GM19099 (cell line): ENCODE measurements around the gene SORBS1.

ENCODE experiments used
- POLR2A ChIP-seq: IDR thresholded peaks from 3 replicates; pipeline ENCODE4 v1.6.1; 2011; ENCODE audit warnings: low read depth; ENCODE audit not compliant: insufficient read length; ENCODE audit errors: extremely low read depth

The SORBS1 gene

GRCh38 chr10:95353123-95353522 is 208.0 kb downstream of the SORBS1 start:
- TF ChIP-seq POLR2A: no peak

DNA sequence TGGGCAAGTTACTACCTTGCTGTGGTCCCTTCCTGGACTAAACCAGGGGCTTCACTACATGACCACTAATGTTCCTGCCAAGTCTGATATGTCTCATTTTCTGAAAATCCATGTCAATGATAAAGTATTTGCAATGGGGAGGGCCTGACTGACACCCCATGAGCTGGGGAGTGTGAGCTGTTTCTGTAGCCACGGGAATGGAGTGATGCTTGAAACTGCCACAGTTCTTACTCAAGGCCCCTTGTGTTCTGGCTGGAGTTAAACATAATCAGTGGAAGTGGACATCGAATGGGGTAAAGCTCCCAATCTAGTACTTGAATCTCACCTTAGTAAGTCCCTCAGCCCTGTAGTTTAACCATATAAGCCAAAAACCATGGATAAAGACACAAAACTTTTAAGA is 208.5 kb downstream of the SORBS1 start:
- TF ChIP-seq POLR2A: no peak

DNA sequence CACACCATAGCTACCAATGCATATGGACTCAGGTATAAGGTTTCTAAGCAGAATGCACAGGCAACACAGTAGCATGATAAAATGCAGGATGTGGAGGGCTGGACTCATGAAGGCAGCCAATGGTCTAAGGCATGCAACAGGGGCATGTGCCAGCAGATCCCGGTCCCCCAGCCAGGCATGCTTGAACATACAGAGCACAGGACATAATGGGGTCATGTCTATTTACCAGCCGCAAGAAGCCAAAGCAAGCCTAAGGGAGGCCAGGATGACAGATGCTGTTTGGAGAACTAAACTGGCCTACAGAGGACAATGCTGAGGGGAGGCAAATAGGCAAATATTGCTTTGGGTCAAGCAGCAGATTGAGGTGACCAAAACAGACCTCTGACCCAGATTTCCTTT is 210.3 kb downstream of the SORBS1 start:
- no peak for TF ChIP-seq POLR2A

- no peak for TF ChIP-seq POLR2A
These were observed 210.8 kb downstream of the SORBS1 start for GRCh38 chr10:95350219-95350829.

DNA sequence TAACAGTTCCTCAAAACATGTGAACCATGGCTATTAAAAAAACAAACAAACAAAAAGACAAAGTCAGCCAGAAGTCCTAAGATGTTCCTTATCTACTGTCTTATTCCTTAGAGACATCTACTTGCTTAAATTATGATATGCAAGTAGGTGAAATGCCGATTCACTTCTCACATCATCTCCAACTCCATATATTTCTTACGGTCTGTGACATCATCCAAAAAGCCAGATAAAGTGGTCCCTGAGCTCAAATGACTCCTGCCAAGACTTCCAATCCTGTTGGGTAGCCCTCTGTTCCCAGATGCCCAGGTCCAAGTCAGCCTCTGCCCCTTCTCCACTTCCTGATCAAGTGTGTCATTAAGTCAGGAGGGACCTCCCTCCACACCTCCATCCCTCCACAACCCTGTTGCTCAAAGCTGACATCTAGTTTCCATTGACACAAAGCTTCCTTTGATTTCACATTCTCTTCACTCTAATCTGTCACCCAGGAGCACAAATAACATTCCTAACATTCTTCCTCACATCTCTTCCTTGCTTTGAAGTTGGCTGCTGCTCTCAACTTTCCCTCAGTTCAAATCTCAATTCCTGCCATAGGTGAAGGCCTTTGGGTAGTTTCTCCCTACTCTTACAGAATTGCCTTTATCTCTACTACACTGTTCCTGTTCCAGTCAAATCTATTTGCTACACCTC is 214.3 kb downstream of the SORBS1 start:
- TF ChIP-seq POLR2A: no peak

DNA sequence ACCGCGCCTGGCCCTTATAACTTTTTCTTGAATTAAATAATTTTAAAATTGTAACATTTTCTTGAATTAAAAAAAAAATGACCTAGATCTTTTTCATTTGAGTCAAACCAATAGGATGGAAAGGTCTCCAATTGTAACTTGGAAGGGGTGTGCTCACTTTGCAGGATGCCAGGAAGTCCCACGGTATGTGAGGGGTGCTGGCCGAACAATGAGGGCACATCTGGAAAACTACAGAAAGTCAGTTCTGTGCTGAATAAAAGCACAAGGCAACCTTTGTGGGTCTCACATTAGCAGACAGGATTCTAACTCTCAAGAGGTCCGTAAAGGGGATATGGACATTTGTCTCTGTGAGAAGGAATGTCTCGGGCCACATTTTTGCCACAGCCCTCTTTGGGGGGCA is 217.6 kb downstream of the SORBS1 start:
- no peak for TF ChIP-seq POLR2A

DNA sequence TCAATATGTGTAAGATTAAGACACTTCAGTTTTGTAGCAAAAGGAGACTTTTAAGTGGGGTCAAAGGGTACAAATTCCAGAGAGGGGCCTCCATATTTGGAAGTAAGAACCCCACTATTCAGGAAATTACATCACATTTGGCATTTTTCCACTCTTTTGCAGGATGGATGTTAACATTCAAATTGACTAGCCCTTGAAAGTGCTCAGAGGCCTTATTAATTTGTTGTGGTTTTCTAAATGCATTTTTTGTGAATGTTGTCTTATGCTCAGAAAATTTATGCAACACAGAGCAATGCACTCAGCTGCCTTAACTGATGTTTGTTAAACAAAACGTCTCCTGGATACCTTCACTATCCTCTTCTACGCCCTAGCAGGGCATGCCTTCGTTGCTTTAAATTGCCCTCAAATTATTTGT is 219.4 kb downstream of the SORBS1 start:
- TF ChIP-seq POLR2A: no peak

DNA sequence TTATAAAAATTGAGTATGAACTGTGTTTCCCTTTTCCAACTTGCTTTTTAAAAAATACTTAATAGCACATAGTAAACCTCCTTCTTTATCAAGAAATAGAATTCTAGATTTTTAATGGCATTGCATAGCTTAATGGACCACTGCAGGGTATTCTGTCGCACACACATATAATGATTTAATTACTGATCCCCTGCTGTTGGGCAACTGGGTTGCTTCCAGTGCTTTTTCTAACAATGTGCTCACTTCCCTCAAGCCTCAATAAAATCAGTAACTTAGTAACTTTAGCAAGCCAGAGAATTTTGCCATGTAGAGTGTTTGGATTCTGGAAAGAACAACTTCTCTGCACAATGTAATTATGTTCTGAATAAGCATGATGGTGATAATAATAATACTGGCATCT is 221.3 kb downstream of the SORBS1 start:
- no peak for TF ChIP-seq POLR2A

- no peak for TF ChIP-seq POLR2A
These were observed 223.6 kb downstream of the SORBS1 start for GRCh38 chr10:95337423-95338160.

DNA sequence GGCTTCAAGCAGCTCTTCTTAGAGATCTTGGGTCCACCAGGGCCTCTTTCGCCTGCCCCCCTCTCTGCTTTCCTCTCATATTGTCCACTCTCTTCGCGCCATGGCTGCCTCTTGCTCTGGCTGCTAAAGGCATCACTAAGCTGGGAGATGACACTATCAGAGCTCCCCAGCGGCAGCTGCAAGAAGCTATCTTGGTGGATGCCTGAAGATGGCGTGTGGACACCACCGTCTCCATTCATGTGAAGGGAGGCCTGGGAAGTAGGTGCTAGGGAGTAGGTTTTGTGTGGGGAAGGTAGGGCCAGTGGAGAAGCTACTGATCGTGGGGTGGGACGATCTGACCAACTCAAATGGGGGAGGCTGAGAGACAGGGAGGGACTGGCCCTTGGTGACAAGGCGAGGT is 224.5 kb downstream of the SORBS1 start:
- no peak for TF ChIP-seq POLR2A

GRCh38 chr10:95335933-95336699 is 225.1 kb downstream of the SORBS1 start:
- TF ChIP-seq POLR2A: no peak

- no peak for TF ChIP-seq POLR2A
These were observed 226.4 kb downstream of the SORBS1 start for GRCh38 chr10:95334805-95335144.

- no peak for TF ChIP-seq POLR2A
These were observed 227.0 kb downstream of the SORBS1 start for GRCh38 chr10:95333997-95334804.

- TF ChIP-seq POLR2A: no peak
These were observed 228.4 kb downstream of the SORBS1 start for GRCh38 chr10:95332666-95333249.
